ENCODE measurements around the gene CTXN3. TPM values are rescaled to one million over a fixed set of nuclear protein-coding genes. Genes with fewer than 3 reads are reported as not detected.

The CTXN3 gene
- total RNA-seq, 2 donors from 2014 or later: not detected

- TF ChIP-seq, protein P1, sequence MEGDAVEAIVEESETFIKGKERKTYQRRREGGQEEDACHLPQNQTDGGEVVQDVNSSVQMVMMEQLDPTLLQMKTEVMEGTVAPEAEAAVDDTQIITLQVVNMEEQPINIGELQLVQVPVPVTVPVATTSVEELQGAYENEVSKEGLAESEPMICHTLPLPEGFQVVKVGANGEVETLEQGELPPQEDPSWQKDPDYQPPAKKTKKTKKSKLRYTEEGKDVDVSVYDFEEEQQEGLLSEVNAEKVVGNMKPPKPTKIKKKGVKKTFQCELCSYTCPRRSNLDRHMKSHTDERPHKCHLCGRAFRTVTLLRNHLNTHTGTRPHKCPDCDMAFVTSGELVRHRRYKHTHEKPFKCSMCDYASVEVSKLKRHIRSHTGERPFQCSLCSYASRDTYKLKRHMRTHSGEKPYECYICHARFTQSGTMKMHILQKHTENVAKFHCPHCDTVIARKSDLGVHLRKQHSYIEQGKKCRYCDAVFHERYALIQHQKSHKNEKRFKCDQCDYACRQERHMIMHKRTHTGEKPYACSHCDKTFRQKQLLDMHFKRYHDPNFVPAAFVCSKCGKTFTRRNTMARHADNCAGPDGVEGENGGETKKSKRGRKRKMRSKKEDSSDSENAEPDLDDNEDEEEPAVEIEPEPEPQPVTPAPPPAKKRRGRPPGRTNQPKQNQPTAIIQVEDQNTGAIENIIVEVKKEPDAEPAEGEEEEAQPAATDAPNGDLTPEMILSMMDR (IDR thresholded peaks at IDR 0.05): no peak
- Histone ChIP-seq H3K36me3 (no peaks in the 10 kb centered on the region), H3K9me3 (no peaks in the 10 kb centered on the region), H3K27ac (no peak overlapping the region), H3K4me1 (peaks cover 0 to 6% of the 10 kb centered on the region in 2 donors), H3K4me3 (no peak overlapping the region), H3K27me3 (no peaks in the 10 kb centered on the region)
- no peak for DNase-seq (ENCODE audit: low spot score)
Measured at GRCh38 chr5:127642949-127643348, 5.9 kb upstream of the CTXN3 start.

- no peak overlapping the region for H3K27ac ChIP-seq
- TF ChIP-seq, protein P1 (IDR thresholded peaks at IDR 0.05): no peak
Measured at GRCh38 chr5:127643607-127644006, 5.3 kb upstream of the CTXN3 start.

DNA sequence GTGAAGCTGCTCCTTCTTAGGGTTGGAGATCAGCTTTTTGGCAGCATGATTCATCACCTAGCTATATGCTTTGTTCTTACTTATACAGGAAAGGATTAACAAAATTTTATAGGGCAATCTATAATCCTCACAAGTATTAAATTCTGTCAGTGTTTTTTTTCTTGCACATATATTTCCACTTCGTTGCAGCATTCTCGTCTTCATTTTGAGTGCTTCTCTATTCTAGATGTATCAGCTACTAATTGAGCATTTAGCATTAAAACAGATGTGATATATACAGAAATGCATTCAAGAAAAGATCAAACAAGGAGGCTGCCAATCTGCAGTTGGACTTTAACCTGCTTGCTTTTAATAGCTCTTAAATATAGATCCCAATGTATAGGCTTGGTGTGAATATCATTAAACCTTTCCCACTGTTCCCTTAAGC is 3.6 kb upstream of the CTXN3 start:
- H3K27ac ChIP-seq: no peak overlapping the region
- H3K27me3 ChIP-seq: no peaks in the 10 kb centered on the region
- peaks cover 0 to 13% of the 10 kb centered on the region in 2 donors for H3K4me1 ChIP-seq
- no peak overlapping the region for H3K4me3 ChIP-seq
- TF ChIP-seq, protein P1 (IDR thresholded peaks at IDR 0.05): no peak
- H3K9me3 ChIP-seq: no peaks in the 10 kb centered on the region
- H3K36me3 ChIP-seq: no peaks in the 10 kb centered on the region
- DNase-seq (ENCODE audit: low spot score): no peak

More at GRCh38 chr5:127643607-127644006, 5.3 kb upstream of the CTXN3 start:
- DNase-seq (ENCODE audit: low spot score): no peak
- Histone ChIP-seq H3K9me3 (no peaks in the 10 kb centered on the region), H3K4me3 (no peak overlapping the region), H3K36me3 (no peaks in the 10 kb centered on the region), H3K4me1 (peaks cover 0 to 6% of the 10 kb centered on the region in 2 donors), H3K27me3 (no peaks in the 10 kb centered on the region)

- no peak for DNase-seq (ENCODE audit: low spot score)
- Histone ChIP-seq H3K4me1 (peaks cover 0 to 21% of the 10 kb centered on the region in 2 donors), H3K27me3 (no peaks in the 10 kb centered on the region), H3K36me3 (no peaks in the 10 kb centered on the region), H3K9me3 (no peaks in the 10 kb centered on the region), H3K4me3 (no peak overlapping the region), H3K27ac (no peak overlapping the region)
- TF ChIP-seq, protein P1 (IDR thresholded peaks at IDR 0.05): no peak
Measured at GRCh38 chr5:127647361-127647958, 1.4 kb upstream of the CTXN3 start.

GRCh38 chr5:127650022-127650421 is 1.1 kb downstream of the CTXN3 start:
- H3K9me3 ChIP-seq: no peaks in the 10 kb centered on the region
- no peak overlapping the region for H3K27ac ChIP-seq
- H3K36me3 ChIP-seq: no peaks in the 10 kb centered on the region
- no peak overlapping the region for H3K4me3 ChIP-seq
- TF ChIP-seq, protein P1 (IDR thresholded peaks at IDR 0.05): no peak
- peaks cover 0 to 15% of the 10 kb centered on the region in 2 donors for H3K4me1 ChIP-seq
- H3K27me3 ChIP-seq: no peaks in the 10 kb centered on the region
- DNase-seq (ENCODE audit: low spot score): no peak

DNA sequence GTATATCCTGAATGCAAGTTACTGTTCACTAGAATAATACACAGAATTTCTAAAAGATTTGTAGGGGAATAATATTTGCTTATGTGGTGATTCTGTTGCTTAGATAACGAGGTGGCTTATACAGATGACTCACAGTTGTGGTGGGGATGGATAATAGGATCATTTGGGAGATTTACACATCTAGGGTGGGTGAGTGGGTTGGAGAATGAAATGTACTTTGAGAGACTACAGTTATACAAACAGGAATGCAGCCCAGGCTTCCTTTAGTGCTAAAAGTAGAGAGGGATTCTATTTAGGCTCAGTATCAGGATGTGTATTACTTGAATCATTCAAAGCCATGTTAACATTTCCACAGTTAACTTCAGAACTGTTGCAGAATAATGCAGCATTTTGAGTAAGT is 1.8 kb downstream of the CTXN3 start:
- Histone ChIP-seq H3K27me3 (no peaks in the 10 kb centered on the region), H3K9me3 (no peaks in the 10 kb centered on the region), H3K27ac (no peak overlapping the region), H3K4me3 (no peak overlapping the region), H3K4me1 (peaks cover 0 to 15% of the 10 kb centered on the region in 2 donors), H3K36me3 (no peaks in the 10 kb centered on the region)
- no peak for DNase-seq (ENCODE audit: low spot score)
- TF ChIP-seq, protein P1 (IDR thresholded peaks at IDR 0.05): no peak
